Stomach (tissue), 4 donors: ENCODE results near the gene CYTL1.

Experiments
- EP300 ChIP-seq: sonication (generic); formaldehyde crosslinking; IDR thresholded peaks from one replicate; pipeline ENCODE4 v1.6.1; 2017; ENCODE audit warnings: antibody characterized with exemption
- POLR2A ChIP-seq, 4 donors: fragments of 450-650 bp; IDR thresholded peaks; one replicate each; pipeline ENCODE4 v1.6.1; 2016; ENCODE audit warnings: antibody characterized with exemption in 4 of 4, control low read depth in 2 of 4, mild to moderate bottlenecking in 1 of 4, moderate library complexity in 1 of 4
- POLR2AphosphoS5 ChIP-seq, 3 donors: sonication (generic); formaldehyde crosslinking; IDR thresholded peaks; one replicate each; pipeline ENCODE4 v1.6.1; 2016; ENCODE audit warnings: antibody characterized with exemption in 3 of 3
- TF ChIP-seq, protein P1 (sequence below), 7 experiments: fragments of 450-650 bp in 4 of 7; fragments of 200-600 bp in 3 of 7; sonication (generic) in 3 of 7; IDR thresholded peaks; one replicate each; pipeline ENCODE4 v1.5.1; 2016 to 2019; ENCODE audit warnings: antibody characterized with exemption in 7 of 7, control low read depth in 2 of 7, mild to moderate bottlenecking in 1 of 7

DNA sequence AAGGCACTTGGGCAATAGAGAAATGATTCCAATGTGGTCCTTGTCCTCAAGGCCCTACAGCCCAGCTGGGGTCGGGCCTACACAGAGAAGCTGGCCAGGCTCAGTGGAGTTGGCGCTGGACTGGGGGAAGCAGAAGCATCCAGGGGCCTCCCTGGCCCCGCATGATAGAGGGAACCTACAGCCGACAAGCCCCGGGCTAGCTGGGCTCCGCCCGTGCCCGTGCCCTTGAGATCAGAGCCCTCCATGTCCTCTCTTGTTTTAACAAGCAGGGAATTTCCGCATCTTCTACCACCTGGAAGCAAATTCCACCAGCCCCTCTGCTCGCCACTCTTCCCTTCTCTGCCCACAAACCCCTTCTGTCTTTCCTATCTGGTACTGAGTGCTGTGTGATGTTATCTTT lies 31.6 kb downstream of the CYTL1 start:
- TF ChIP-seq POLR2A (IDR thresholded peaks at IDR 0.05) (no peak), POLR2AphosphoS5 (IDR thresholded peaks at IDR 0.05) (no peak), EP300 (no peak)
- TF ChIP-seq, protein P1, sequence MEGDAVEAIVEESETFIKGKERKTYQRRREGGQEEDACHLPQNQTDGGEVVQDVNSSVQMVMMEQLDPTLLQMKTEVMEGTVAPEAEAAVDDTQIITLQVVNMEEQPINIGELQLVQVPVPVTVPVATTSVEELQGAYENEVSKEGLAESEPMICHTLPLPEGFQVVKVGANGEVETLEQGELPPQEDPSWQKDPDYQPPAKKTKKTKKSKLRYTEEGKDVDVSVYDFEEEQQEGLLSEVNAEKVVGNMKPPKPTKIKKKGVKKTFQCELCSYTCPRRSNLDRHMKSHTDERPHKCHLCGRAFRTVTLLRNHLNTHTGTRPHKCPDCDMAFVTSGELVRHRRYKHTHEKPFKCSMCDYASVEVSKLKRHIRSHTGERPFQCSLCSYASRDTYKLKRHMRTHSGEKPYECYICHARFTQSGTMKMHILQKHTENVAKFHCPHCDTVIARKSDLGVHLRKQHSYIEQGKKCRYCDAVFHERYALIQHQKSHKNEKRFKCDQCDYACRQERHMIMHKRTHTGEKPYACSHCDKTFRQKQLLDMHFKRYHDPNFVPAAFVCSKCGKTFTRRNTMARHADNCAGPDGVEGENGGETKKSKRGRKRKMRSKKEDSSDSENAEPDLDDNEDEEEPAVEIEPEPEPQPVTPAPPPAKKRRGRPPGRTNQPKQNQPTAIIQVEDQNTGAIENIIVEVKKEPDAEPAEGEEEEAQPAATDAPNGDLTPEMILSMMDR (IDR thresholded peaks at IDR 0.05) = no peak
